KOPT-K1 (cell line): ENCODE results near the gene KIF21B.

Source experiments
- H3K27ac ChIP-seq: fragments of 200-600 bp; sonication (generic); 2 replicates; pipeline ENCODE4 v1.5.1; 2016; ENCODE audit warnings: antibody characterized with exemption, mild to moderate bottlenecking, low read depth, low read length; ENCODE audit not compliant: poor library complexity, severe bottlenecking
- H3K36me3 ChIP-seq: fragments of 200-600 bp; sonication (generic); 2 replicates; pipeline ENCODE4 v1.5.1; 2017; ENCODE audit warnings: antibody characterized with exemption, mild to moderate bottlenecking, low read length, moderate library complexity; ENCODE audit not compliant: insufficient read depth
- H3K9me3 ChIP-seq: fragments of 200-600 bp; sonication (generic); 2 replicates; pipeline ENCODE4 v1.5.1; 2017; ENCODE audit warnings: antibody characterized with exemption, low read length, mild to moderate bottlenecking; ENCODE audit not compliant: insufficient read depth, poor library complexity, severe bottlenecking

KIF21B gene, protein sequence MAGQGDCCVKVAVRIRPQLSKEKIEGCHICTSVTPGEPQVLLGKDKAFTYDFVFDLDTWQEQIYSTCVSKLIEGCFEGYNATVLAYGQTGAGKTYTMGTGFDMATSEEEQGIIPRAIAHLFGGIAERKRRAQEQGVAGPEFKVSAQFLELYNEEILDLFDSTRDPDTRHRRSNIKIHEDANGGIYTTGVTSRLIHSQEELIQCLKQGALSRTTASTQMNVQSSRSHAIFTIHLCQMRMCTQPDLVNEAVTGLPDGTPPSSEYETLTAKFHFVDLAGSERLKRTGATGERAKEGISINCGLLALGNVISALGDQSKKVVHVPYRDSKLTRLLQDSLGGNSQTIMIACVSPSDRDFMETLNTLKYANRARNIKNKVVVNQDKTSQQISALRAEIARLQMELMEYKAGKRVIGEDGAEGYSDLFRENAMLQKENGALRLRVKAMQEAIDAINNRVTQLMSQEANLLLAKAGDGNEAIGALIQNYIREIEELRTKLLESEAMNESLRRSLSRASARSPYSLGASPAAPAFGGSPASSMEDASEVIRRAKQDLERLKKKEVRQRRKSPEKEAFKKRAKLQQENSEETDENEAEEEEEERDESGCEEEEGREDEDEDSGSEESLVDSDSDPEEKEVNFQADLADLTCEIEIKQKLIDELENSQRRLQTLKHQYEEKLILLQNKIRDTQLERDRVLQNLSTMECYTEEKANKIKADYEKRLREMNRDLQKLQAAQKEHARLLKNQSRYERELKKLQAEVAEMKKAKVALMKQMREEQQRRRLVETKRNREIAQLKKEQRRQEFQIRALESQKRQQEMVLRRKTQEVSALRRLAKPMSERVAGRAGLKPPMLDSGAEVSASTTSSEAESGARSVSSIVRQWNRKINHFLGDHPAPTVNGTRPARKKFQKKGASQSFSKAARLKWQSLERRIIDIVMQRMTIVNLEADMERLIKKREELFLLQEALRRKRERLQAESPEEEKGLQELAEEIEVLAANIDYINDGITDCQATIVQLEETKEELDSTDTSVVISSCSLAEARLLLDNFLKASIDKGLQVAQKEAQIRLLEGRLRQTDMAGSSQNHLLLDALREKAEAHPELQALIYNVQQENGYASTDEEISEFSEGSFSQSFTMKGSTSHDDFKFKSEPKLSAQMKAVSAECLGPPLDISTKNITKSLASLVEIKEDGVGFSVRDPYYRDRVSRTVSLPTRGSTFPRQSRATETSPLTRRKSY (N-terminal part only)

DNA sequence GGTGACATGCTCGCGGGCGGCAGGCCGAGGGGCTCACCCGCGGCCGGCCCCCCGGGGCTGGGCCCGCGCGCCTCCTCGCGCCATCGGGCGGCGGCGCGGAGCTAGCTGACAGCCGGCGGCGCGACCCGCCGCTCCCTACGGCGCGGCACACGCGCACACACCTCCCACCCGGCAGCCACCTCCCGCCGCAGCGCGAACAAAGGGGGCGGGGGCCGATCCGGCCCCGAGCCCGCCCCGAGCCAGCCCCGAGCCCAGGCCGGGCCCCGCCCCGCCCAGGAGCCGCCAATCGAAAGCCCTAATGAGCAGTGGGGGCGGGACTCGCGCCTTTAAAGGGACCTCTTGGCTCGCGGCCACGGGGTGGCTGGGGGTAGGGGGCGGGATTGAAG lies at the start of gene KIF21B:
Gene KIF21B (minus strand): TSS at position 198 of the 386 bp plus-strand sequence. CDS start 331 bp downstream, outside the sequence.
- no peaks in the 10 kb centered on the region for H3K36me3 ChIP-seq
- no peaks in the 10 kb centered on the region for H3K9me3 ChIP-seq
- peak within 1 kb of the TSS; percentile 90 for H3K27ac ChIP-seq

DNA sequence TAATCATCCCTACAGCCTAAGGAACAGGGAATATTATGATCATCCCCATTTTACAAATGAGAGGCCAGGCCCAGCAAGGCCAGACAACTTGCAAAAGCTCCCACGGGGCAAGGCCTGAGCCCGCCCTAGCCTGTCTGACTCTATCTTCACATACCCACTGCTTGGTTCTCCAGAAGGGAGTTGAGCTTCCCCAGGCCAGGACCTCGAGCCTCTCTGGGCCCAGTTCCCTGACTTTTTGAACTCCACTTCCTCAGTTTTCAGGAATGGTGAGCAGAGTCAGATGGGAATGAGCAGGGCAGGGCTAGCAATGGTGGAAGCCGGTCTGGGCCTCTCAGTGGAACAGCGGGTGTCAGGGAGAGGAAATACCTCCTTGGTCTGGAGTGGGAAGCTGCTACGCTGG lies 49.4 kb upstream of the KIF21B start:
- no peak overlapping the region for H3K27ac ChIP-seq
- no peaks in the 10 kb centered on the region for H3K9me3 ChIP-seq
- H3K36me3 ChIP-seq: no peaks in the 10 kb centered on the region

DNA sequence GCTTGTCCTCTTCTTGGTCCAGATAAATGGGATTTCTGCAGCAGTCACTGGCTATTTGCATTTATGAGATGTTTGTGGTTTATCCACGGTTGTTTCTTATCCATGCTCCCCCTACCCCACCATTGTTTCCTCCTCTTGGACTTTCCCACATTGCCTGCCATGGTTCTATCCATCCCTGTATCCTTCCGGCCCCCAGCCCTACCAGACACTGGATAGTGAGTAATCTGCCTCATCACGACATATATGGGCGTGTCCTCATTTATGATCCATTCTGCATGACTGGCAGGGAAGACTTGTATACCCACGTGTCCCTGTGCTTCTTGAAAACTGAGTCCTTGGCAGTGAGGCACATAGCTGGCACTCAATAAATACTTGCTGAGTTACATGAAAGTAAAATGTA lies 48.6 kb upstream of the KIF21B start:
- Histone ChIP-seq H3K36me3 (no peaks in the 10 kb centered on the region), H3K9me3 (no peaks in the 10 kb centered on the region), H3K27ac (no peak overlapping the region)

DNA sequence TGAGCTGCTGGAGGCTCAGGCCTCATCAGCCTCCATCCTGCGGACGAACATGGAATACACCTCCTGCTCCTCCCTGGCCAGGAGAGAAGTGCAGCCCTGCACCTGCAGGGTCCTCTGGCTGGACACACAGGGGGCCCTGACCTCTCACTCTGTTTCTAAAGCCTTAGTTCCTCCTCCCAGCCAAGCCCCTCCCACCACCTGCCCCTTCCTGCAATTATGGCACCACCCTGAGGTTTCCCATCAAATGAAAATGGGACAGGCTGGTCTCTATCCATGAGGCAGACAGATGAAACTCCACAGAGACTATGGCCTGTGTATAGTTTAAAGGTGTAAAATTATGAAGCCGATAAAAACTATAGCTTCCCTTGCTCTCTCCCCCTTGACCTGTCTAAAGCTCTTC lies 46.1 kb upstream of the KIF21B start:
- Histone ChIP-seq H3K27ac (no peak overlapping the region), H3K9me3 (no peaks in the 10 kb centered on the region), H3K36me3 (no peaks in the 10 kb centered on the region)

DNA sequence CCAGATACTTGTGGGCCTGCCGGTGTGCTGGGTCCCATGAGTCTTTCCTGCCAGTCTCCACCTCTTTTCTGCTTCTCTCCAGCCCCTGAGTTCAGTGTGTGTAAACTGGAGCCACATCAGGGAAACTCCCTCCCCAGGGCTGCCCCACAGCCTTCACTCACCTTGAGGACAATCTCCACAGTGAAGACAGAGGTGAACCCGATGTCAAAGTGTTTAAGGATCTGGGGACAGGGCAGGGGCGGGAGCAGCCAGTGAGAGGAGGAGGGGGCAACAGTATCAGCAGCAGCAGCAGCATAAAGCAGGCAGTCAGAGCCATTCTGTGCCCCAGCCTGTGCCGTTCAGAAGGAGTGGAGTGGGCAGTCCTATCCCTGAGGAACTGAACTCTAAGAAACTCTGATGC lies 45.5 kb upstream of the KIF21B start:
- no peak overlapping the region for H3K27ac ChIP-seq
- no peaks in the 10 kb centered on the region for H3K36me3 ChIP-seq
- H3K9me3 ChIP-seq: no peaks in the 10 kb centered on the region

DNA sequence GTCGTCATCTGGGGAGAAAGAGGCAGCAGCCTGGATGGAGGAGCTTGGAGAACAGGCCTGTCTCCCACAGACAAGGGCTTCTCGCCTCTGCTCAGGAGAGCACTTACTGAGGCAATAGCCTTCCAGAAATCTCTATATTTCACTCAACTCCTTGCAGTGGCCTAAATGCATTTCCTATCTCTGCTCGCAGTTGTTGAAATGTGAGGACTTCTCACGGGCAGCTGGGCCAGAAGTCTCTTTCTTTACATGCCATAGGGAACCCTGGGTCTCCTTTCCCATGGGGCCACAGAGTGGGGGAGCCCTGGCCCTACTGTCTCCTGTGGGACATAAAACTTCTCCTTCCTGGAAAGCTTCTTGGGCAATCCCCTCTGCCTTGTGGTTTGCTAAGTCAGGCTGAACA lies 43.5 kb upstream of the KIF21B start:
- no peaks in the 10 kb centered on the region for H3K36me3 ChIP-seq
- H3K9me3 ChIP-seq: no peaks in the 10 kb centered on the region
- no peak overlapping the region for H3K27ac ChIP-seq

DNA sequence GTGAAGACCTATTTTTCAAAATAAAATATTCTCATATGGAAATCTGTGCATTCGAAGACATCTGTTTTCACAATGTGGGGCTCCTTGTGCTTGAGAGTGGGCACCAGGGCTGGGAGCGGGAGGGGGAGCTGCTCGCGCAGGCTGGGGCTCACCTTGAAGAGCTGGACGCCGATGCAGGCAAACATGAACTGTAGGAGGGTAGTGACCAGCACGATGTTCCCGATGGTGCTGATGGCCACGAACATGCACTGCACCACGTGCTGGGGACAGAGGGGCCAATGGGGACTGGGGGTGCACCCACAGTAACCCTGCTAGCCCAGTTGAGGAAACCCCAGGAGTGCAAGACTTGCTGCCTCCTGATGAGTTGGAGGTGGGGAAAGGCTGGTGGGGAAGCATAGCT lies 42.2 kb upstream of the KIF21B start:
- no peaks in the 10 kb centered on the region for H3K36me3 ChIP-seq
- H3K9me3 ChIP-seq: no peaks in the 10 kb centered on the region
- H3K27ac ChIP-seq: no peak overlapping the region

DNA sequence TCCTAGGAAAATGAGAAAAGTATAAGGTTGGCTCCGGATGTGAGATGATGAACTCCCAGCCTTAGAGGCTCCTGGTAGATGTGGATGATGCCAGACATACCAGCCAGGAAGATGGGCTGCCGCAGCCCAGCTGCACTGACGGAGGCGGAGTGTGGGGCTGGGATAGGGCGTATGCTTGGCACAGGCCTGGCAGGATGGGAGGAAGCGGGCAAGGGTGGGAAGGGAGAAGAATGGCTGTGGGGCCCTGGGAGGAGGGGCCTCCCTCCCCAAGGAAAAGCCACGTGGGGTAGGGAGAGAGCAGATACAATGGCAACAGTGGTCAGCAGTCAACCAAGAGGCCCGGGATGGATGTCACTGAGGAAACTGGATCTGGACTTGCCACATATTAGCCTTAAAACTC lies 41.3 kb upstream of the KIF21B start:
- Histone ChIP-seq H3K36me3 (no peaks in the 10 kb centered on the region), H3K9me3 (no peaks in the 10 kb centered on the region), H3K27ac (no peak overlapping the region)

DNA sequence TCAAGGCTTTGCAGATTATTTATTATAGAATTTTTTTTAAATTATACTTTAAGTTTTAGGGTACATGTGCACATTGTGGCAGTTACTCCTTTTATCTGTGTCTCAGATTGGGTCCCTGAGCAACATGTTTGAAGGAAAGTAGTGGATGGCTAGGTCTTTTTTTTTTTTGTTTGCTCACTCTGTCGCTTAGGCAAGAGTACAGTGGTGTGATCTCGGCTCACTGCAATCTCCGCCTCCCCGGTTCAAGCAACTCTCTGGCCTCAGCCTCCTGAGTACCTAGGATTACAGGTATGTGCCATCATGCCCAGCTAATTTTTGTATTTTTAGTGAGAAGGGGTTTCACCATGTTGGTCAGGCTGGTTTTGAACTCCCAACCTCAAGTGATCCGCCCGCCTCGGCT lies 39.6 kb upstream of the KIF21B start:
- Histone ChIP-seq H3K27ac (no peak overlapping the region), H3K9me3 (no peaks in the 10 kb centered on the region), H3K36me3 (no peaks in the 10 kb centered on the region)

DNA sequence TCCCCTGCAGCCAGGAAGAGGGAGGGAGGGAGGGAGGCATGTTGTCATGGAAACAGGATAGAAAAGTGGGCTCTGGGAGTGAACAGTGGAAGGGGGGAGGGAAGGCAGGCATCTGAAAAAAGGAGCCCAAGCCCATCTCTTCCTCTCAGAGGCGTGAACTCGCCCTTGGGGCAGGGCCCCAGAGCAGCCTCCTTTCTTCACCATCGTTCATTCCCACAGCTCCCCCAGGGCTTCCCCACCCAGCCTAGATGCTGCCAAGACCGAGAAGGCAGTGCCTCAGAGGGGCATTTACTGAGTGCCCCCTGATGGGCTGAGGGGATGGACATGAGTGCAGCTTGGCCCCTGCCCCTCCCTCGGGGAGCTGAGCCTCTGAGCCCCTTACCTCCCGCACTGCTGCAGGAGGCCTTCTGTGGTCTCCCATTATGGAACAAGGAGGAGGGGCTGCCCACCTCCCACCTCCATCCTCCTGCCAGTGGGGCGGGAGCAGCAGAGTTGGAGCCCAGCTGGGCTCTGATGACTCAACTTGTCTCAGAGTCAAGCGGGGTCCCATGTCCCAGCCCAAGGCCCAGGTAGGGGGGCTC lies 39.1 kb upstream of the KIF21B start:
- no peaks in the 10 kb centered on the region for H3K36me3 ChIP-seq
- H3K9me3 ChIP-seq: no peaks in the 10 kb centered on the region
- H3K27ac ChIP-seq: no peak overlapping the region

DNA sequence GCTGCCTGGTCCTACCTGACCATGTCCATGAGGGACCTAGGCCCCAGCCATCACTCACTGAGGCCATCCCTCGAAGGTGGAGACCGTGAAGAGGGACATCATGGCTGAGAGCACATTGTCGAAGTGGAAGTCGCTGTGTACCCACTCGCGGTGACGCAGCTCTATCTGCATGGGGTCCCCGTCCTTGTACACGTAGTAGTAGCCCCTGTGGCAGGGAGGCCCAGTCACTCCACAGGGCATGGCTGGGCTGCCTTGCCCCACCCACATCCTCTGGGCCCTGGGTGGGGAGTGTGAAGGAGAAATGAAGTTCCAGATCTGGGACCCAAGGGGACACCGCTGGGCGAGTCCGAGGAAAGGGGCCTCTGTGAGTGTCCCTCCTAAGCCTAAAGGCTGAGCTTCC lies 38.4 kb upstream of the KIF21B start:
- Histone ChIP-seq H3K36me3 (no peaks in the 10 kb centered on the region), H3K27ac (no peak overlapping the region), H3K9me3 (no peaks in the 10 kb centered on the region)

DNA sequence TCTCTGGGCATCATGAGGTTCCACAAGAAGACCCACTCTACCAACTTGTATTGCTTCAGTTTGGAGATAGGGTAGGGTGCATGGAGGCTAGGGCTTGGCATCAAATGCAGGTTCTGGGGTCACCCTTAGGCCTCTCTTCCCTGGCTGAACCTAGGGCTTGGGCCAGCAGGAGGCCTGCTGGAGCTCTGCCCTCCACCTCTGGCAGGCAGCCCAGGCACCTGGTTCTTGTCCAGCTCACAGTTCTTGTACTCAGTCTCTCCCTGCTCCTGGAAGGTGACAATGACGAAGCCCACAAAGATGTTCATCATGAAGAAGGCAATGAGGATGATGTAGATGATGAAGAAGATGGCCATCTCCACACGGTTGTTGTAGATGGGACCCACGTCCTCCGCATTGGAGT lies 37.5 kb upstream of the KIF21B start:
- Histone ChIP-seq H3K27ac (no peak overlapping the region), H3K36me3 (no peaks in the 10 kb centered on the region), H3K9me3 (no peaks in the 10 kb centered on the region)

DNA sequence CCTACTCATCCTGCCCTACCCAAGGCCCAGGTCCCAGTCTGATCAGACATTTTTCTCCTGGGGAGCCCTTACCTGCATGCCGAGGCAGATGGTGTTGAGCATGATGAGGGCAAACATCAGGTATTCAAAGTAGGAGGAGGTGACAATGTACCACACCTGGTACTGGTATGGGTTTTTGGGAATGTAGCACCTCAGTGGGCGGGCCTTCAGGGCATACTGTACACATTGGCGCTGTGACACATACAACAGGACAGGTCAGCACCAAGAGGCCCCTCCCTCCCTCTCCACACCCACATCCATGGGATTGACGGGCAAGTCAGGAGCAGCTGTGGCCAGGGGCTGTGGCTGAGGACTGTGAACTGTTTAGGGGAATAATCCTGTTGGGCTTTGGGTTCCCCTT lies 37.1 kb upstream of the KIF21B start:
- Histone ChIP-seq H3K9me3 (no peaks in the 10 kb centered on the region), H3K27ac (no peak overlapping the region), H3K36me3 (no peaks in the 10 kb centered on the region)

DNA sequence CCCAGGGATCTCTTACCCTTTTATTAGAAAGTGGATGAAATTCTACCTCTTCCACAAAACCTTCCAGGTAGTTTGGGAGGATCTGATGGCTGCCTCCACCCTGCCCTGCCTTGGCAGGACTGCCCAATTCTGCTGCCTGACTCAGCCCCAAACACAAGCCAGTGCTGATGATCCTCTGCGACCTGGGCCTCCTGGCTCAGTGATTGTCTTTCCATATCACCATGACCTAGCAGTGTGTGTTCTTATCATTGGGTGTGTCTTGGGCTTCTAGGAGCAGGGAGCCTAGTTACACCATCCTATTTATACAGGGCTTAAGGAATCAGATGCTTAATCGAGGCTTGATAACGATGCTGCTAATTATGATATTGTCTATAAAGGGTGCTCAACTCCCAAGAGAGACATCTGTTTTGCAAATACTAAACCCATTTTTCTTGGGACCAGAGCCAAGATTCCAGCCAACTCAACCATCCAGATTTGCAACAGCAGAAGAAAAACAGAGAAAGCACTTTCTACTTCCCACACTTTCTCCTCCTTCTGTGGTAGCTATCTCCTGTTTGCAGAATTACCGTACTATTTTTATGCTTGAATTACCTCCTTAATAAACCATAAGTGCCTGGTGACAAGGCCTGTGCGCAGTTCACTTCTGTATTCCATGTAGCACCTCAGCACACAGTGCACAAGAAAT lies 36.5 kb upstream of the KIF21B start:
- no peak overlapping the region for H3K27ac ChIP-seq
- H3K36me3 ChIP-seq: no peaks in the 10 kb centered on the region

More for the DNA sequence above, 36.5 kb upstream of the KIF21B start:
- H3K9me3 ChIP-seq: no peaks in the 10 kb centered on the region
